IMR-90 (cell line): Measurements from ENCODE around the gene C17orf107. TPM values are rescaled to one million over a fixed set of nuclear protein-coding genes. Genes with fewer than 3 reads are reported as not detected.

Source experiments
- ATAC-seq: fragments of 200-7000 bp; cut with Tn5 transposase; 2 replicates; pipeline ENCODE4 v1.9.1; 2020; ENCODE audit warnings: low read depth, mild to moderate bottlenecking, moderate library complexity
- BruUV-seq: library from RNA; stranded (reverse); fragments of 400-500 nt; replicated peaks from 2 replicates; lab custom pipeline; 2021; lab: Mats Ljungman, UMichigan
- CTCF ChIA-PET: fragments of 300-600 bp; formaldehyde crosslinking; extraction: SDS; loops from one replicate; lab custom pipeline; 2021; ENCODE audit warnings: antibody characterized with exemption; lab: Yijun Ruan, JAX
- POLR2A ChIA-PET: fragments of 300-600 bp; sonication (Branson Sonifier 250); formaldehyde crosslinking; loops from one replicate; lab custom pipeline; 2022; ENCODE audit warnings: antibody characterized with exemption; ENCODE audit not compliant: unreplicated experiment; lab: Charles Lee
- DNase-seq: peaks from one replicate; pipeline ENCODE4 v3.0.0; 2013
- H2AFZ ChIP-seq: replicated peaks from 2 replicates; pipeline ENCODE3; 2013; ENCODE audit warnings: low read length, mild to moderate bottlenecking; ENCODE audit not compliant: poor library complexity
- H2AK5ac ChIP-seq: 2 replicates; pipeline ENCODE4 v1.6.1; 2013; ENCODE audit warnings: low read depth, low read length, inconsistent platforms
- H2AK9ac ChIP-seq: replicated peaks from 2 replicates; pipeline ENCODE3; 2013; ENCODE audit warnings: mild to moderate bottlenecking, low read depth, low read length, moderate library complexity; ENCODE audit not compliant: poor library complexity
- H2BK120ac ChIP-seq: 2 replicates; pipeline ENCODE4 v1.6.1; 2013; ENCODE audit warnings: low read depth, low read length, inconsistent platforms
- H2BK15ac ChIP-seq: 3 replicates; pipeline ENCODE4 v1.6.1; 2013; ENCODE audit warnings: low read depth, low read length, inconsistent platforms
- H2BK20ac ChIP-seq: 2 replicates; pipeline ENCODE4 v1.6.1; 2013; ENCODE audit warnings: low read depth, mild to moderate bottlenecking, inconsistent platforms, low read length, moderate library complexity
- H2BK5ac ChIP-seq: 2 replicates; pipeline ENCODE4 v1.6.1; 2013; ENCODE audit warnings: mild to moderate bottlenecking, low read depth, low read length, inconsistent platforms; ENCODE audit not compliant: poor library complexity, severe bottlenecking
- H3K14ac ChIP-seq: replicated peaks from 2 replicates; pipeline ENCODE4 v1.6.1; 2013; ENCODE audit warnings: low read depth, low read length, inconsistent platforms
- H3K18ac ChIP-seq: 2 replicates; pipeline ENCODE4 v1.6.1; 2013; ENCODE audit warnings: low read depth, low read length, control low read depth
- H3K23ac ChIP-seq: 2 replicates; pipeline ENCODE4 v1.6.1; 2013; ENCODE audit warnings: low read depth, low read length, inconsistent platforms
- H3K27ac ChIP-seq: 2 replicates; pipeline ENCODE4 v1.5.1; 2013; ENCODE audit warnings: mild to moderate bottlenecking, control low read depth, low read length; ENCODE audit not compliant: insufficient read depth
- H3K27me3 ChIP-seq: 2 replicates; pipeline ENCODE4 v1.6.1; 2013; ENCODE audit warnings: low read length; ENCODE audit not compliant: control insufficient read depth, insufficient read depth
- H3K36me3 ChIP-seq: 2 replicates; pipeline ENCODE4 v1.6.1; 2013; ENCODE audit warnings: low read length, mixed read lengths; ENCODE audit not compliant: control insufficient read depth, insufficient read depth
- H3K4ac ChIP-seq: 2 replicates; pipeline ENCODE4 v1.6.1; 2013; ENCODE audit warnings: low read depth, low read length, inconsistent platforms
- H3K4me1 ChIP-seq: 2 replicates; pipeline ENCODE4 v1.6.1; 2013; ENCODE audit warnings: low read length, mixed read lengths; ENCODE audit not compliant: control insufficient read depth, insufficient read depth
- H3K4me2 ChIP-seq: 2 replicates; pipeline ENCODE4 v1.6.1; 2013; ENCODE audit warnings: low read depth, mild to moderate bottlenecking, control low read depth, low read length, moderate library complexity
- H3K4me3 ChIP-seq: 2 replicates; pipeline ENCODE4 v1.5.1; 2013; ENCODE audit warnings: low read depth, mild to moderate bottlenecking, control low read depth, low read length, moderate library complexity; ENCODE audit not compliant: insufficient read depth
- H3K56ac ChIP-seq: 2 replicates; pipeline ENCODE4 v1.6.1; 2013; ENCODE audit warnings: low read length, inconsistent platforms; ENCODE audit not compliant: insufficient read depth; ENCODE audit errors: extremely low read depth
- H3K79me1 ChIP-seq, 2 experiments: 2 replicates each; pipeline ENCODE4 v1.6.1; 2013; ENCODE audit warnings: low read length in 2 of 2, inconsistent platforms in 1 of 2, low read depth in 1 of 2
- H3K9ac ChIP-seq: 2 replicates; pipeline ENCODE4 v1.6.1; 2013; ENCODE audit warnings: low read depth, low read length, control low read depth
- H3K9me1 ChIP-seq: 2 replicates; pipeline ENCODE4 v1.6.1; 2013; ENCODE audit warnings: low read length, inconsistent platforms; ENCODE audit not compliant: insufficient read depth
- H3K9me3 ChIP-seq: 2 replicates; pipeline ENCODE4 v1.6.1; 2013; ENCODE audit warnings: low read length; ENCODE audit not compliant: control insufficient read depth, insufficient read depth
- H4K20me1 ChIP-seq: 2 replicates; pipeline ENCODE4 v1.6.1; 2013; ENCODE audit warnings: low read length, inconsistent platforms; ENCODE audit not compliant: insufficient read depth
- H4K5ac ChIP-seq: 2 replicates; pipeline ENCODE4 v1.6.1; 2013; ENCODE audit warnings: mild to moderate bottlenecking, low read depth, low read length, control low read depth
- H4K8ac ChIP-seq, 2 experiments: 2 replicates each; pipeline ENCODE4 v1.6.1; 2013; ENCODE audit warnings: low read depth in 2 of 2, low read length in 2 of 2, control low read depth in 1 of 2, inconsistent platforms in 1 of 2
- H4K91ac ChIP-seq: 2 replicates; pipeline ENCODE4 v1.6.1; 2013; ENCODE audit warnings: low read depth, low read length, inconsistent platforms; ENCODE audit not compliant: insufficient read depth
- BHLHE40 ChIP-seq: fragments of 150-350 bp; IDR thresholded peaks from 2 replicates; pipeline ENCODE4 v1.6.1; 2016; ENCODE audit warnings: mild to moderate bottlenecking, low read depth, low read length
- CEBPB ChIP-seq: IDR thresholded peaks from 2 replicates; pipeline ENCODE4 v1.6.1; 2012; ENCODE audit warnings: low read depth, low read length, improper control_type of control experiment
- ELK1 ChIP-seq: fragments of 150-350 bp; IDR thresholded peaks from 2 replicates; pipeline ENCODE4 v1.6.1; 2016; ENCODE audit warnings: low read depth, mild to moderate bottlenecking, low read length, moderate library complexity, borderline replicate concordance
- MAFK ChIP-seq: IDR thresholded peaks from 2 replicates; pipeline ENCODE4 v1.6.1; 2012; ENCODE audit warnings: low read depth, low read length, improper control_type of control experiment
- NFE2L2 ChIP-seq: fragments of 150-350 bp; IDR thresholded peaks from 2 replicates; pipeline ENCODE4 v1.6.1; 2016; ENCODE audit warnings: low read depth, mild to moderate bottlenecking, low read length
- POLR2A ChIP-seq: IDR thresholded peaks from 2 replicates; pipeline ENCODE4 v1.6.1; 2012; ENCODE audit warnings: mild to moderate bottlenecking, low read depth, low read length
- WGBS, 2 experiments: methylation state at CpG; one replicate each; pipeline versions ENCODE4 v1.1.5 to v1.1.7; 2013; ENCODE audit warnings: missing lambda C conversion rate in 2 of 2; ENCODE audit not compliant: insufficient read length in 1 of 2; ENCODE audit errors: extremely low coverage in 2 of 2; 5-methylcytosine and 5-hydroxymethylcytosine counted together
- dilution Hi-C: fragments of 300-500 bp; cut with HindIII; formaldehyde crosslinking; loops from one replicate; pipeline ENCODE4 v1.14.3; 2018; ENCODE audit warnings: low sequenced_read_pairs; ENCODE audit not compliant: unreplicated experiment
- in situ Hi-C: fragments of 300-500 bp; cut with MboI; formaldehyde crosslinking; loops from 3 replicates; pipeline ENCODE4 v1.14.3; 2019; ENCODE audit warnings: low sequenced_read_pairs, inconsistent platforms, mixed read lengths
- intact Hi-C: fragments of 100-400 bp; cut with micrococcal nuclease; formaldehyde crosslinking; loops from 2 replicates; pipeline ENCODE4 v1.10.0; 2022
- polyA plus RNA-seq, 3 experiments: library from polyadenylated mRNA; depleted of rRNA; stranded (reverse); fragments of >200 nt; gene quantifications; 2 replicates each; pipeline ENCODE4 v1.2.3, GENCODE V29; 2012; ENCODE audit warnings: low replicate concordance in 1 of 3
- total RNA-seq: library from RNA; depleted of rRNA; stranded (reverse); fragments of >200 nt; gene quantifications from 2 replicates; pipeline ENCODE4 v1.2.3, GENCODE V29; 2012

The C17orf107 gene
- total and polyA plus RNA-seq, 2 of the 4 experiments (the other 2 are of a cell fraction) = 0.54 to 0.82 TPM

GRCh38 chr17:4856271-4856936 is 42.9 kb upstream of the C17orf107 start:
- Histone ChIP-seq H3K4me1 (peaks cover 26% of the 10 kb centered on the region), H3K18ac (no peak overlapping the region), H3K27ac (no peak overlapping the region), H4K20me1 (peaks cover 42% of the 10 kb centered on the region), H4K91ac (no peak overlapping the region), H3K4me3 (no peak overlapping the region), H2AFZ (no peak overlapping the region), H3K56ac (no peak overlapping the region), H3K9ac (no peak overlapping the region), H4K5ac (no peak overlapping the region), H4K8ac (no peak overlapping the region), H3K14ac (no peak overlapping the region), H3K9me3 (no peaks in the 10 kb centered on the region), H3K36me3 (peaks cover 3% of the 10 kb centered on the region; the same call in 1 of the 2 replicates), H3K4ac (no peak overlapping the region), H2AK5ac (no peak overlapping the region), H2BK20ac (no peak overlapping the region), H2BK120ac (no peak overlapping the region), H2AK9ac (no peak overlapping the region), H3K79me1 (peaks cover 23 to 72% of the 10 kb centered on the region in 2 experiments), H2BK15ac (no peak overlapping the region), H3K9me1 (peaks cover 26% of the 10 kb centered on the region), H3K4me2 (no peak overlapping the region), H3K23ac (no peak overlapping the region), H3K27me3 (no peaks in the 10 kb centered on the region), H2BK5ac (no peak overlapping the region)
- in situ Hi-C loops (no loop called here), dilution Hi-C loops (no loop called here), intact Hi-C loops (no loop called here)
- ATAC-seq = no peak
- no peak for DNase-seq
- CTCF ChIA-PET = no interaction called here
- TF ChIP-seq CEBPB (no peak), NFE2L2 (no peak), POLR2A (no peak), ELK1 (no peak), BHLHE40 (no peak), MAFK (no peak)
- POLR2A ChIA-PET = no interaction called here
- BruUV-seq = no TSS peak
- 100% methylated on average over 2 to 6 of the region's 17 CpGs for WGBS, 2 experiments
